Muscle layer of colon (tissue), 2 donors: ENCODE results near the gene PTPRT.

ENCODE experiments used
- H3K27ac ChIP-seq: one replicate; pipeline ENCODE4 v1.7.0; 2013; ENCODE audit warnings: low read depth, mild to moderate bottlenecking, low read length, moderate library complexity
- H3K27me3 ChIP-seq, 2 donors: one replicate each; pipeline ENCODE4 v1.7.0; 2013; ENCODE audit warnings: low read length in 2 of 2, mild to moderate bottlenecking in 2 of 2; ENCODE audit not compliant: insufficient read depth in 2 of 2, control insufficient read depth in 1 of 2
- H3K36me3 ChIP-seq: one replicate; pipeline ENCODE4 v1.7.0; 2013; ENCODE audit warnings: mild to moderate bottlenecking, low read length; ENCODE audit not compliant: insufficient read depth
- H3K4me1 ChIP-seq: one replicate; pipeline ENCODE4 v1.7.0; 2013; ENCODE audit warnings: mild to moderate bottlenecking, low read length; ENCODE audit not compliant: insufficient read depth
- H3K4me3 ChIP-seq, 2 donors: one replicate each; pipeline ENCODE4 v1.7.0; 2013; ENCODE audit warnings: low read length in 2 of 2, low read depth in 1 of 2, mild to moderate bottlenecking in 1 of 2, moderate library complexity in 1 of 2
- H3K9ac ChIP-seq: one replicate; pipeline ENCODE4 v1.7.0; 2013; ENCODE audit warnings: low read length
- H3K9me3 ChIP-seq: one replicate; pipeline ENCODE4 v1.7.0; 2013; ENCODE audit warnings: mild to moderate bottlenecking, low read length
- donor health status: abdominal sarcoma.
- donor health status: Adenocarcinoma of cecum.

Gene PTPRT

DNA sequence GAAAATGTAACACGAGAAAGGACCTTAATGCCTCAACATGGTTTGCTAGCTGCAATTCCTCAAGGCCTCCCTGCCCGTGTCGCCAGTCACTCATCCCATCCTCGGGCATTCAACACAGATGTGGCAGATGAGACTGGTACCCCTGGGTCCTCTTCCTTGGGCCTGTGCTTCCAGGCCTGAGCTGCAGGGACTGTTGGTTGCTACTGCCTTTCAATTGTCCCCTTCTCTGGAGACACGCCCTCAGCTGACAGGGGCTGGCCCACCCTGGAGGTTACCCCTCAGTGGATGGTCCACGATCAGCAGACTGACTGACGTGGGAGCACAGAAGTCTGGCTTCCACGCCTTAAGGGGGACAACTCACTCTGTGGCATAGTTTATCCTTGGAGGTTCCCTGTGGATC lies 1076.5 kb downstream of the PTPRT start:
- H3K27ac ChIP-seq, result no peak overlapping the region
- H3K4me1 ChIP-seq, result no peaks in the 10 kb centered on the region
- H3K4me3 ChIP-seq, result no peak overlapping the region
- no peak overlapping the region for H3K9ac ChIP-seq
- no peaks in the 10 kb centered on the region for H3K27me3 ChIP-seq
- no peaks in the 10 kb centered on the region for H3K36me3 ChIP-seq
- no peaks in the 10 kb centered on the region for H3K9me3 ChIP-seq

- H3K27me3 ChIP-seq, result no peaks in the 10 kb centered on the region
- no peak overlapping the region for H3K27ac ChIP-seq
- no peaks in the 10 kb centered on the region for H3K36me3 ChIP-seq
- no peaks in the 10 kb centered on the region for H3K4me1 ChIP-seq
- no peak overlapping the region for H3K4me3 ChIP-seq
- no peak overlapping the region for H3K9ac ChIP-seq
- H3K9me3 ChIP-seq, result no peaks in the 10 kb centered on the region
Measured at GRCh38 chr20:42112161-42112560, 1077.5 kb downstream of the PTPRT start.

DNA sequence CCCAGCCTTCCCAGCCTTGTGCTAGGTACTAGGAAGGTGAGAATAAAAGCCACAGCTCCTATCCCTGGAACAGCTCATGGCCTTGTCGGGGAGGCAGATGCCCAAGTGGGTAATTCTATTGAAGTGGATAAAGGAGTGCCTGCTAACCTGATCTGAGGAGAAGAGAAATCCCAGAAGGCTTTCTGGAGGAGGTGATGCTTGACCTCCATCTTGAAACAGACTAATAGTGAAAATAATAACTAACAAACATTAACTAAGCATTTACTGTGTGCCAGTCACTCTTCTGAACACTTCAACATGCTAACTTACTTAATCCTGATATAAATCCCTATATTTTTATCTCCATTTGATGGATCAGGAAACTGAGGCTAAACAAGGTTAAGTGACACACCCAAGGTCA lies 1078.4 kb downstream of the PTPRT start:
- H3K4me3 ChIP-seq, result no peak overlapping the region
- H3K4me1 ChIP-seq, result no peaks in the 10 kb centered on the region
- H3K9me3 ChIP-seq, result no peaks in the 10 kb centered on the region
- no peak overlapping the region for H3K9ac ChIP-seq
- no peaks in the 10 kb centered on the region for H3K27me3 ChIP-seq
- no peaks in the 10 kb centered on the region for H3K36me3 ChIP-seq
- H3K27ac ChIP-seq, result no peak overlapping the region

DNA sequence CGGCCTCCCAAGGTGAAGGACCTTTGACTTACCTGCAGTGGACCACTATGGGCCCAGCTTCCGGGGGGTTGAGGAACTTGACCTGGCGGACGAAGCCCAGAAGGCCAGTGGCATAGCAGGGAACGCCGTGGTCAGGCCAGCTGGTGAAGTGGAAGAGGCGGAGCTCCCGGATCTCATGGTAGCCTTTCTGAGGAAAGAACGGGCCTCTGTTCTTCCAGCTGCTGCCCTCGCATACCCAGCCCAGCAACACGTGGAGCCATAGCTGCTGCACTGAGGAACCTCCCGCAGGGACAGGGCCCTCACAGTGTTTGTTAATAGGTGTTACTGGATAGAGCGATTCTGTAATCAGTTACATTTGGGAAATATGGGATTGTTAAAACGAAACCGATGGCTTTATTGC lies 1079.4 kb downstream of the PTPRT start:
- no peak overlapping the region for H3K27ac ChIP-seq
- no peaks in the 10 kb centered on the region for H3K36me3 ChIP-seq
- no peaks in the 10 kb centered on the region for H3K9me3 ChIP-seq
- no peaks in the 10 kb centered on the region for H3K4me1 ChIP-seq
- no peak overlapping the region for H3K9ac ChIP-seq
- no peak overlapping the region for H3K4me3 ChIP-seq
- H3K27me3 ChIP-seq, result no peaks in the 10 kb centered on the region

DNA sequence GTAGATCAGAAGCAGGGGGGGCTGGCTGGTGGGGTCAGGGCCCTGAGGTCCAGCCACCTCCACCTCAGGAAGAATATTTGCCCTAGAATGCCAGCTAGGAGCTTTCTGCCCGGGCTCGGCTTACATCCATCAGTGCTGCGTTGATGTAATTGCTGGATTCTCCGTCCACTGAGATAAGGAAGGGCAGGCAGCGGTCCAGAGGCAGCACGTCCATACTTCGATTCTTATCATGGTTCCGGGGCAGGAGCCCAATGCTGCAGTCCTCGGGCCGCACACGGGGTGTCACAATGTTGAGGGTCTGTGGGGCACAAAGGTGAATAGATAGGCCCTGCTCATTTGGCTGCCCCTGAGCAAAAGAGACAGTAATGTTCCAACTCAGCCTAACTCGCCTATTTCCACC lies 1087.7 kb downstream of the PTPRT start:
- no peaks in the 10 kb centered on the region for H3K36me3 ChIP-seq
- no peak overlapping the region for H3K9ac ChIP-seq
- H3K27ac ChIP-seq, result no peak overlapping the region
- H3K9me3 ChIP-seq, result no peaks in the 10 kb centered on the region
- no peaks in the 10 kb centered on the region for H3K4me1 ChIP-seq
- no peak overlapping the region for H3K4me3 ChIP-seq
- H3K27me3 ChIP-seq, result no peaks in the 10 kb centered on the region

DNA sequence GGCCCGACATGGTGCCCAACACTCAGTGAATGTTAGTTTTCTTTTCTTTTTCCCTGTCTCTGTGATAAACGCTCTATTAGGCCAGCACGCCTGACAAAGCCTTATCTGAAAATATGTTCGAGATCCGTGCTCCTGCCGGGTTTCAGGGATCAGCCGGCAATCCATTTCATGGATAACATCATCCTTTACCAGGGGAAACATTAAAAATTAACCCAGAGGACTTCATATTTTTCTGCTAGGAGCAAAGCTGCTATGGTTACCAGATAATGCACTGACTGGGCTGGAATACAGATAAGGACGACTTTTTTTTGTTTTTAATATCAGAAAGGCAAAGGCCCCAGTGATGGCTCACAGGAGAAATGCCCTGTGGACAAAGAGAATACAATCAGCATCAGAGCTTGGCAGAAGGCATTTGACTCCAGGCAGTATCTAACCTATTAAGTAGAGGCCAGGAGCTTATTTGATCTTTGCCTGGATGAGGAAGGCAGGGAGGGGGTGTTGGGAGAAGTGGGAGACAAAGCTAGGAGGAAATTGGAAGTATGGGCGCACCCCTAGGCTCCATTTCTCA lies 1089.5 kb downstream of the PTPRT start:
- Histone ChIP-seq H3K4me3 (no peak overlapping the region), H3K27ac (no peak overlapping the region), H3K4me1 (no peaks in the 10 kb centered on the region), H3K36me3 (no peaks in the 10 kb centered on the region), H3K9ac (no peak overlapping the region), H3K27me3 (no peaks in the 10 kb centered on the region), H3K9me3 (no peaks in the 10 kb centered on the region)

- no peak overlapping the region for H3K9ac ChIP-seq
- no peaks in the 10 kb centered on the region for H3K9me3 ChIP-seq
- no peaks in the 10 kb centered on the region for H3K27me3 ChIP-seq
- H3K36me3 ChIP-seq, result no peaks in the 10 kb centered on the region
- no peaks in the 10 kb centered on the region for H3K4me1 ChIP-seq
- no peak overlapping the region for H3K27ac ChIP-seq
- no peak overlapping the region for H3K4me3 ChIP-seq
Measured at GRCh38 chr20:42099101-42099500, 1090.6 kb downstream of the PTPRT start.

DNA sequence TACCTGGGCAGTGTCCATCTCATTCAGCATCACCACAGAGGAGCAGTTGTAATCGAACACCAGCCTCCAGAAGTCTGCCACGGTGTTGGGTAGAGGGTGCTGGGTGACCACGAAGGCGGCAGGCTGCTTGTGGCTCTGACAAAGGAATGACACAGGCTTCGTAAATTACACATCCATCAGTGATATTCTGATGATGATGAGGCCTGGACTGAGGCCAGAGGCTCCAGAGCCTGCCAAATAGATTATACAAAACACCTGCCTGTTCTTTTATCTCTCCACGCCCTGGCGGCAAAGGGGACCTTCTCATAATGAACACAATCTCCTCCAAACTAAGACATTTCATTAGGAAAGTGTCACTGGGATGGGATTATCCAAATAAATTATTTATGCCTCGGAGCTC lies 1091.3 kb downstream of the PTPRT start:
- Histone ChIP-seq H3K27ac (no peak overlapping the region), H3K9ac (no peak overlapping the region), H3K36me3 (no peaks in the 10 kb centered on the region), H3K9me3 (no peaks in the 10 kb centered on the region), H3K27me3 (no peaks in the 10 kb centered on the region), H3K4me3 (no peak overlapping the region), H3K4me1 (no peaks in the 10 kb centered on the region)

DNA sequence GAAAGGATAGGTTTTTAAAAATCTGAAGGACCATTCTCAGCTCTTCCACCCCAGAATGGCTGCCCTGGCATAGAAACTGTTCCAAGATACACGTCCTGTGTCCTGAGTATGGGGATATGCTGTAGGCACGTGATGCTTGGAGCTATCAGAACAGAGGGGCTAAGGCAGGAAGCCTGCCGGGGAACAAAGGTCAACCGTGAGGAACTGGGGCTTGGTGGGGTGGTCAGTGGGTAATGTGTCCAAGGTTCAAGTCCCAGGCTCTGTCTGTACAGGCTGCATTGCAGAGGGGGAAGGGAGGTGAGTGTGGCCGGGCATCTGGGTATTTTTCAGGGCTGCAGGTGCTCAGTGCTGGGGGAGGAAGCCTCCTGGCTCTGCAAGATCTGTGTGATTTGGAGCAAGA lies 1092.0 kb downstream of the PTPRT start:
- H3K4me3 ChIP-seq, result no peak overlapping the region
- H3K27me3 ChIP-seq, result no peaks in the 10 kb centered on the region
- no peaks in the 10 kb centered on the region for H3K9me3 ChIP-seq
- no peak overlapping the region for H3K27ac ChIP-seq
- H3K9ac ChIP-seq, result no peak overlapping the region
- no peaks in the 10 kb centered on the region for H3K36me3 ChIP-seq
- H3K4me1 ChIP-seq, result no peaks in the 10 kb centered on the region

GRCh38 chr20:42095221-42095620 lies 1094.5 kb downstream of the PTPRT start:
- Histone ChIP-seq H3K9ac (no peak overlapping the region), H3K4me1 (no peaks in the 10 kb centered on the region), H3K9me3 (no peaks in the 10 kb centered on the region), H3K4me3 (no peak overlapping the region), H3K27ac (no peak overlapping the region), H3K36me3 (no peaks in the 10 kb centered on the region), H3K27me3 (no peaks in the 10 kb centered on the region)

GRCh38 chr20:42093542-42094440 lies 1095.9 kb downstream of the PTPRT start:
- Histone ChIP-seq H3K4me3 (no peak overlapping the region), H3K9ac (no peak overlapping the region), H3K36me3 (no peaks in the 10 kb centered on the region), H3K9me3 (no peaks in the 10 kb centered on the region), H3K4me1 (no peaks in the 10 kb centered on the region), H3K27ac (no peak overlapping the region), H3K27me3 (no peaks in the 10 kb centered on the region)

DNA sequence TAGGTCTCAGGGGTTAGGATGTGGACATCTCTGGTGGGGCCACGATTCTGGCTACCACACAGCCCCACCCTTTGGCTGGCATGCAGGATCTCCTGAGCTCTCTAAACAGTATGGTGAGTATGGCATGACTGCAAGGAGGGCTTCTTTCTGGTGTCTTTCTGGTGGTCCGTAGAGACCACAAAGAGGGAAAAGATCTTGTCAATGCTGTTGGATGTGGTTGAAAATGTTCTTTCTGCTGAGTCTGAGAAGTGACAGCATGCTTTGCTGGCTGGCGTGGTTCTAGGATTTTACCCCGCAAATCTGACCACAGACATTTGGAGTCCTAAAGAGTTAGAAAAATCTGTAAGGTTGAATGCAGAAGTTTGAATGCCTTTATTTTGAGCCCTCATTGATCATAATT lies 1096.7 kb downstream of the PTPRT start:
- Histone ChIP-seq H3K4me1 (no peaks in the 10 kb centered on the region), H3K4me3 (no peak overlapping the region), H3K36me3 (no peaks in the 10 kb centered on the region), H3K27ac (no peak overlapping the region), H3K9me3 (no peaks in the 10 kb centered on the region), H3K9ac (no peak overlapping the region), H3K27me3 (no peaks in the 10 kb centered on the region)
